ENCODE data around the gene GRIK4.

The GRIK4 gene

DNA sequence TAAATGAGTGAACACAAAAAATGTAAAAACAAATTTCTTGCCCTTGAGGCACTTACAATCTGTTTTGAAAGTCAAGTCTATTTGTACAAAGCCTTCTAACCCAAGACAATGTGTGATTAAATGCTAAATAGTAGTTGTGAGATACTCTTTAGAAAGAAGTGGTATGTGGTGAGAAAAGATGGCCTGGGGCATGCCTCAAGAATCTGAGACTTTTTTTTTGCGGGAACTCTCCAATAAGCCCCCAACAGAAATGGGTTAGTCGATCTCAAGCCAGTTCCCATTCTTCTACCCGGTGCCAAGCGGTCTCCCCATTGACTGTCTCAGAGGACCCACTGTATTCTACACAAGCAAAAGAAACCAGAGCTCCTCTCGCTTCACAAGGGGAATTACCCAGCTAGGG, 485.4 kb downstream of the GRIK4 start:
- TF ChIP-seq REST (IDR thresholded peaks at IDR 0.05; ENCODE audit: insufficient read depth in 1 of 2, low read depth in 2 of 2, low read length in 2 of 2) (no peak), FOXP2 (optimal IDR thresholded peaks at IDR 0.05; ENCODE audit: borderline replicate concordance, extremely low read depth, extremely low read length, insufficient read depth) (no peak), POLR2AphosphoS5 (IDR thresholded peaks at IDR 0.05; ENCODE audit: low read depth, low read length) (no peak), TAF1 (IDR thresholded peaks at IDR 0.05; ENCODE audit: borderline replicate concordance, insufficient read depth, low read length) (no peak), SIN3A (IDR thresholded peaks at IDR 0.05; ENCODE audit: borderline replicate concordance, insufficient read depth, low read length) (no peak)

DNA sequence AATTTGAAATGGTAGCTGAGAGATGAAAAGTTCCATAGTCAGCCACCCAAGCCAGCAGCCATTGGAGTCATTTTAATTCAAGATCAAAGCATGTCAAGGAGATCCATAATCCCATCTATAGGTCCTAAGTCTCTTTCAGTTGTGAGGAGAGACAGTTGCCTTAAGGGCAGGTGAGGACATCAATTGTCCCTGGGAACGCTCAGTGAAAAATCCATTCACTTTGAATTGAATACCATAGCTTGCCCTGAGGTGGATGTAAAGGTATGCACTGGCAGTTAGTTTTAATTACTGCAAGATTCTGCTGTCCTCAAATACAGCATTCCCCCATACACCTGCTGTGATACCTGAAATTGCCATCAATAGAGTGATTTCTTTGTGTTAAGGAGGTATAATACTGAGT, 487.0 kb downstream of the GRIK4 start:
- TF ChIP-seq SIN3A (IDR thresholded peaks at IDR 0.05; ENCODE audit: borderline replicate concordance, insufficient read depth, low read length) (no peak), REST (IDR thresholded peaks at IDR 0.05; ENCODE audit: insufficient read depth in 1 of 2, low read depth in 2 of 2, low read length in 2 of 2) (no peak), TAF1 (IDR thresholded peaks at IDR 0.05; ENCODE audit: borderline replicate concordance, insufficient read depth, low read length) (no peak), POLR2AphosphoS5 (IDR thresholded peaks at IDR 0.05; ENCODE audit: low read depth, low read length) (no peak), FOXP2 (optimal IDR thresholded peaks at IDR 0.05; ENCODE audit: borderline replicate concordance, extremely low read depth, extremely low read length, insufficient read depth) (no peak)

- TF ChIP-seq FOXP2 (optimal IDR thresholded peaks at IDR 0.05; ENCODE audit: borderline replicate concordance, extremely low read depth, extremely low read length, insufficient read depth) = no peak
- TF ChIP-seq POLR2AphosphoS5 (IDR thresholded peaks at IDR 0.05; ENCODE audit: low read depth, low read length) = no peak
- no peak for TF ChIP-seq TAF1 (IDR thresholded peaks at IDR 0.05; ENCODE audit: borderline replicate concordance, insufficient read depth, low read length)
- TF ChIP-seq REST (IDR thresholded peaks at IDR 0.05; ENCODE audit: insufficient read depth in 1 of 2, low read depth in 2 of 2, low read length in 2 of 2) = no peak
- TF ChIP-seq SIN3A (IDR thresholded peaks at IDR 0.05; ENCODE audit: borderline replicate concordance, insufficient read depth, low read length) = no peak
Observed at GRCh38 chr11:121004206-121004840, 492.8 kb downstream of the GRIK4 start.

GRCh38 chr11:121006922-121007321, 495.4 kb downstream of the GRIK4 start:
- TF ChIP-seq POLR2AphosphoS5 (IDR thresholded peaks at IDR 0.05; ENCODE audit: low read depth, low read length) (no peak), FOXP2 (optimal IDR thresholded peaks at IDR 0.05; ENCODE audit: borderline replicate concordance, extremely low read depth, extremely low read length, insufficient read depth) (no peak), REST (IDR thresholded peaks at IDR 0.05; ENCODE audit: insufficient read depth in 1 of 2, low read depth in 2 of 2, low read length in 2 of 2) (no peak), TAF1 (IDR thresholded peaks at IDR 0.05; ENCODE audit: borderline replicate concordance, insufficient read depth, low read length) (no peak), SIN3A (IDR thresholded peaks at IDR 0.05; ENCODE audit: borderline replicate concordance, insufficient read depth, low read length) (no peak)

All from PFSK-1 (cell line).